Activated naive CD8-positive, alpha-beta T cell (primary cell): ENCODE data around the gene CCDC88A.
"Not testable (repeated sequence)": the region's sequence is repeated elsewhere in the genome, so short reads cannot be mapped to it uniquely, and the experiment has no call there.

ENCODE experiments used
- H3K27ac Mint-ChIP-seq: one replicate; pipeline ENCODE4 v1.8.0; 2021; ENCODE audit warnings: mixed read lengths
- H3K27me3 Mint-ChIP-seq: one replicate; pipeline ENCODE4 v1.8.0; 2021; ENCODE audit warnings: mixed read lengths
- H3K36me3 Mint-ChIP-seq: one replicate; pipeline ENCODE4 v1.8.0; 2021; ENCODE audit warnings: mixed read lengths
- H3K4me1 Mint-ChIP-seq: one replicate; pipeline ENCODE4 v1.8.0; 2021; ENCODE audit warnings: low read depth, mixed read lengths
- H3K4me3 Mint-ChIP-seq: one replicate; pipeline ENCODE4 v1.8.0; 2021; ENCODE audit warnings: mild to moderate bottlenecking, mixed read lengths
- H3K9me3 Mint-ChIP-seq: one replicate; pipeline ENCODE4 v1.8.0; 2021; ENCODE audit warnings: low read depth, mixed read lengths

CCDC88A gene

GRCh38 chr2:55419679-55420438 is at the start of gene CCDC88A:
Gene CCDC88A, minus strand, starts transcription at chr2:55419856. Its CDS starts 777 bp downstream, at chr2:55419079.
- H3K9me3 Mint-ChIP-seq, result no peaks in the 10 kb centered on the region
- peak within 1 kb of the TSS; percentile 83 for H3K27ac Mint-ChIP-seq
- H3K36me3 Mint-ChIP-seq, result no peaks in the 10 kb centered on the region
- H3K27me3 Mint-ChIP-seq, result no peaks in the 10 kb centered on the region
- peak within 1 kb of the TSS; percentile 90 for H3K4me3 Mint-ChIP-seq
- H3K4me1 Mint-ChIP-seq, result peaks cover 38% of the 10 kb centered on the region

- H3K36me3 Mint-ChIP-seq, result peaks cover 3% of the 10 kb centered on the region
- no peak overlapping the region for H3K27ac Mint-ChIP-seq
- peaks cover 6% of the 10 kb centered on the region for H3K27me3 Mint-ChIP-seq
- peaks cover 3% of the 10 kb centered on the region for H3K9me3 Mint-ChIP-seq
- H3K4me1 Mint-ChIP-seq, result no peaks in the 10 kb centered on the region
- no peak overlapping the region for H3K4me3 Mint-ChIP-seq
Measured at GRCh38 chr2:55461679-55462078, 42.0 kb upstream of the CCDC88A start.

GRCh38 chr2:55460562-55460961 is 40.9 kb upstream of the CCDC88A start:
- Mint-ChIP-seq H3K4me1 (no peaks in the 10 kb centered on the region), H3K27me3 (peaks cover 6% of the 10 kb centered on the region), H3K9me3 (peaks cover 3% of the 10 kb centered on the region), H3K36me3 (peaks cover 3% of the 10 kb centered on the region), H3K4me3 (no peak overlapping the region), H3K27ac (no peak overlapping the region)

GRCh38 chr2:55459714-55460274 is 40.1 kb upstream of the CCDC88A start:
- Mint-ChIP-seq H3K4me3 (no peak overlapping the region), H3K27me3 (peaks cover 6% of the 10 kb centered on the region), H3K36me3 (peaks cover 1% of the 10 kb centered on the region), H3K4me1 (no peaks in the 10 kb centered on the region), H3K27ac (no peak overlapping the region), H3K9me3 (peaks cover 2% of the 10 kb centered on the region)

- Mint-ChIP-seq H3K27me3 (peaks cover 6% of the 10 kb centered on the region), H3K4me3 (no peak overlapping the region), H3K9me3 (no peaks in the 10 kb centered on the region), H3K36me3 (no peaks in the 10 kb centered on the region), H3K4me1 (no peaks in the 10 kb centered on the region), H3K27ac (no peak overlapping the region)
Measured at GRCh38 chr2:55459279-55459678, 39.6 kb upstream of the CCDC88A start.

- Mint-ChIP-seq H3K36me3 (no peaks in the 10 kb centered on the region), H3K27me3 (no peaks in the 10 kb centered on the region), H3K9me3 (no peaks in the 10 kb centered on the region), H3K4me1 (no peaks in the 10 kb centered on the region), H3K4me3 (no peak overlapping the region), H3K27ac (no peak overlapping the region)
Measured at GRCh38 chr2:55454121-55454520, 34.5 kb upstream of the CCDC88A start.

- Mint-ChIP-seq H3K4me3 (no peak overlapping the region), H3K36me3 (no peaks in the 10 kb centered on the region), H3K4me1 (no peaks in the 10 kb centered on the region), H3K9me3 (no peaks in the 10 kb centered on the region), H3K27ac (no peak overlapping the region), H3K27me3 (no peaks in the 10 kb centered on the region)
Measured at GRCh38 chr2:55452879-55453278, 33.2 kb upstream of the CCDC88A start.

GRCh38 chr2:55451699-55452098 is 32.0 kb upstream of the CCDC88A start:
- H3K4me3 Mint-ChIP-seq, result no peak overlapping the region
- no peaks in the 10 kb centered on the region for H3K4me1 Mint-ChIP-seq
- no peaks in the 10 kb centered on the region for H3K27me3 Mint-ChIP-seq
- no peak overlapping the region for H3K27ac Mint-ChIP-seq
- no peaks in the 10 kb centered on the region for H3K9me3 Mint-ChIP-seq
- no peaks in the 10 kb centered on the region for H3K36me3 Mint-ChIP-seq

GRCh38 chr2:55450014-55450413 is 30.4 kb upstream of the CCDC88A start:
- H3K36me3 Mint-ChIP-seq, H3K4me3 Mint-ChIP-seq, H3K4me1 Mint-ChIP-seq, H3K27ac Mint-ChIP-seq, H3K27me3 Mint-ChIP-seq, H3K9me3 Mint-ChIP-seq: not testable (repeated sequence)

- not testable (repeated sequence) for H3K4me1 Mint-ChIP-seq, H3K4me3 Mint-ChIP-seq, H3K9me3 Mint-ChIP-seq, H3K27me3 Mint-ChIP-seq, H3K36me3 Mint-ChIP-seq, H3K27ac Mint-ChIP-seq
Measured at GRCh38 chr2:55442045-55442760, 22.5 kb upstream of the CCDC88A start.

GRCh38 chr2:55441280-55441892 is 21.7 kb upstream of the CCDC88A start:
- H3K27me3 Mint-ChIP-seq, result peaks cover 4% of the 10 kb centered on the region
- H3K4me1 Mint-ChIP-seq, result no peaks in the 10 kb centered on the region
- H3K9me3 Mint-ChIP-seq, result no peaks in the 10 kb centered on the region
- no peak overlapping the region for H3K4me3 Mint-ChIP-seq
- H3K27ac Mint-ChIP-seq, result no peak overlapping the region
- no peaks in the 10 kb centered on the region for H3K36me3 Mint-ChIP-seq

- Mint-ChIP-seq H3K9me3 (no peaks in the 10 kb centered on the region), H3K4me3 (no peak overlapping the region), H3K27me3 (peaks cover 4% of the 10 kb centered on the region), H3K36me3 (no peaks in the 10 kb centered on the region), H3K4me1 (no peaks in the 10 kb centered on the region), H3K27ac (no peak overlapping the region)
Measured at GRCh38 chr2:55439101-55439397, 19.4 kb upstream of the CCDC88A start.

- H3K4me1 Mint-ChIP-seq, result no peaks in the 10 kb centered on the region
- no peaks in the 10 kb centered on the region for H3K36me3 Mint-ChIP-seq
- H3K27ac Mint-ChIP-seq, result no peak overlapping the region
- no peaks in the 10 kb centered on the region for H3K9me3 Mint-ChIP-seq
- no peak overlapping the region for H3K4me3 Mint-ChIP-seq
- peaks cover 4% of the 10 kb centered on the region for H3K27me3 Mint-ChIP-seq
Measured at GRCh38 chr2:55438391-55439100, 18.9 kb upstream of the CCDC88A start.

GRCh38 chr2:55437515-55438390 is 18.1 kb upstream of the CCDC88A start:
- Mint-ChIP-seq H3K9me3 (no peaks in the 10 kb centered on the region), H3K4me3 (no peak overlapping the region), H3K27ac (no peak overlapping the region), H3K36me3 (no peaks in the 10 kb centered on the region), H3K27me3 (peaks cover 4% of the 10 kb centered on the region), H3K4me1 (no peaks in the 10 kb centered on the region)
